Measurements from ENCODE around the gene USP25. TPM values are rescaled to one million over a fixed set of nuclear protein-coding genes. Genes with fewer than 3 reads are reported as not detected.

Gene USP25
- total and polyA plus RNA-seq, 2 experiments from 2014 or later, result 18.7 to 59.5 TPM

DNA sequence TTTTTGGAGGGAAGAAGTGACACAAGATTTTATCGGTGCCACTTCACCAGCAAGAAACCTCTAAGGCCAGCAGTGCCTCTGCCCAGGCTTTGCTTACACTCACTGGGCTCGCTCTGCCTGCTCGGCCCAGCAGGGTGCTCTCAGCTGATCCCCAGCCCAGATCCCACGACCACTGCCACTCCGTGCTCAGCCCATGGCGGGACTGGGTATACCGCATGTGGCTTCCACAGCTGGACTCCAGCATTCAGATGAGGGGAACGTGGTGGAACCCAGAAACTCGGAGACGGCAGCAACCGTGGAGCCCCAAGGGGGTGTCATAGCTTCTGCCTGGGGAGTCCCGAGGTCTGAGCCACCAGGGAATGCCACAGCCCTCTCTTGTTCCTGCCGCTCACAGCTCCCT is 12.9 kb downstream of the USP25 start:
- no peak for TF ChIP-seq CTCF (IDR thresholded peaks at IDR 0.05; ENCODE audit: poor library complexity)
- no peak for TF ChIP-seq EZH2 (IDR thresholded peaks at IDR 0.05; ENCODE audit: borderline replicate concordance)
- TF ChIP-seq EZH2phosphoT487 (IDR thresholded peaks at IDR 0.05; ENCODE audit: low read depth, severe bottlenecking, unreplicated experiment), result no peak
- no peaks in the 10 kb centered on the region for H3K9me3 ChIP-seq (ENCODE audit: low read depth)
- H3K4me3 ChIP-seq, result no peak overlapping the region
- no peaks in the 10 kb centered on the region for H3K9me2 ChIP-seq (replicated peaks; ENCODE audit: insufficient read depth)
- no peak overlapping the region for H3K4me2 ChIP-seq
- H3K36me3 ChIP-seq (replicated peaks; ENCODE audit: insufficient read depth, low read depth), result no peaks in the 10 kb centered on the region
- no peaks in the 10 kb centered on the region for H3K27me3 ChIP-seq
- peaks cover 8% of the 10 kb centered on the region for H3K4me1 ChIP-seq (ENCODE audit: insufficient read depth)
- no peak overlapping the region for H3K27ac ChIP-seq
- peaks cover 53% of the 10 kb centered on the region for H4K20me1 ChIP-seq (ENCODE audit: insufficient read depth, poor library complexity, severe bottlenecking)
- no peak overlapping the region for H2AFZ ChIP-seq
- peaks cover 100% of the 10 kb centered on the region for H3K79me2 ChIP-seq
- no peak for DNase-seq (ENCODE audit: low spot score)
- 98% methylated on average over 13 of the region's 13 CpGs for WGBS (ENCODE audit: low lambda C conversion rate, missing lambda C conversion rate)

GRCh38 chr21:15743593-15743992 is 13.8 kb downstream of the USP25 start:
- Histone ChIP-seq H3K4me2 (no peak overlapping the region), H3K9me2 (replicated peaks; ENCODE audit: insufficient read depth) (no peaks in the 10 kb centered on the region), H3K4me3 (no peak overlapping the region), H4K20me1 (ENCODE audit: insufficient read depth, poor library complexity, severe bottlenecking) (peaks cover 46% of the 10 kb centered on the region), H3K9me3 (ENCODE audit: low read depth) (no peaks in the 10 kb centered on the region), H3K4me1 (ENCODE audit: insufficient read depth) (peaks cover 8% of the 10 kb centered on the region), H2AFZ (no peak overlapping the region), H3K27ac (no peak overlapping the region), H3K36me3 (replicated peaks; ENCODE audit: insufficient read depth, low read depth) (no peaks in the 10 kb centered on the region), H3K27me3 (no peaks in the 10 kb centered on the region), H3K79me2 (peaks cover 100% of the 10 kb centered on the region)
- no peak for DNase-seq (ENCODE audit: low spot score)
- no peak for TF ChIP-seq CTCF (IDR thresholded peaks at IDR 0.05; ENCODE audit: poor library complexity)
- 99% methylated on average over 4 of the region's 4 CpGs for WGBS (ENCODE audit: low lambda C conversion rate, missing lambda C conversion rate)

GRCh38 chr21:15744926-15745325 is 15.1 kb downstream of the USP25 start:
- no peaks in the 10 kb centered on the region for H3K36me3 ChIP-seq (replicated peaks; ENCODE audit: insufficient read depth, low read depth)
- no peak overlapping the region for H3K4me2 ChIP-seq
- no peaks in the 10 kb centered on the region for H3K27me3 ChIP-seq
- no peaks in the 10 kb centered on the region for H3K9me3 ChIP-seq (ENCODE audit: low read depth)
- H4K20me1 ChIP-seq (ENCODE audit: insufficient read depth, poor library complexity, severe bottlenecking), result peaks cover 39% of the 10 kb centered on the region
- H3K79me2 ChIP-seq, result peaks cover 98% of the 10 kb centered on the region
- H3K27ac ChIP-seq, result no peak overlapping the region
- H3K9me2 ChIP-seq (replicated peaks; ENCODE audit: insufficient read depth), result no peaks in the 10 kb centered on the region
- DNase-seq (ENCODE audit: low spot score), result no peak
- H3K4me1 ChIP-seq (ENCODE audit: insufficient read depth), result peaks cover 15% of the 10 kb centered on the region
- H2AFZ ChIP-seq, result no peak overlapping the region
- no peak overlapping the region for H3K4me3 ChIP-seq
- TF ChIP-seq CTCF (IDR thresholded peaks at IDR 0.05; ENCODE audit: poor library complexity) (no peak), EZH2phosphoT487 (IDR thresholded peaks at IDR 0.05; ENCODE audit: low read depth, severe bottlenecking, unreplicated experiment) (no peak), EZH2 (IDR thresholded peaks at IDR 0.05; ENCODE audit: borderline replicate concordance) (no peak)
- WGBS (ENCODE audit: low lambda C conversion rate, missing lambda C conversion rate), result 66% methylated on average over 4 of the region's 4 CpGs

- Histone ChIP-seq H3K36me3 (replicated peaks; ENCODE audit: insufficient read depth, low read depth) (no peaks in the 10 kb centered on the region), H3K4me2 (peak overlapping the region; percentile 49), H3K79me2 (peaks cover 95% of the 10 kb centered on the region), H4K20me1 (ENCODE audit: insufficient read depth, poor library complexity, severe bottlenecking) (peaks cover 27% of the 10 kb centered on the region), H3K4me1 (ENCODE audit: insufficient read depth) (peaks cover 12% of the 10 kb centered on the region), H3K27me3 (no peaks in the 10 kb centered on the region), H3K4me3 (no peak overlapping the region), H2AFZ (no peak overlapping the region), H3K9me3 (ENCODE audit: low read depth) (no peaks in the 10 kb centered on the region), H3K27ac (no peak overlapping the region), H3K9me2 (replicated peaks; ENCODE audit: insufficient read depth) (no peaks in the 10 kb centered on the region)
- 93% methylated on average over 1 of the region's 1 CpG for WGBS (ENCODE audit: low lambda C conversion rate, missing lambda C conversion rate)
- no peak for DNase-seq (ENCODE audit: low spot score)
- TF ChIP-seq EZH2phosphoT487 (IDR thresholded peaks at IDR 0.05; ENCODE audit: low read depth, severe bottlenecking, unreplicated experiment), result no peak
- TF ChIP-seq CTCF (IDR thresholded peaks at IDR 0.05; ENCODE audit: poor library complexity), result no peak
Observed at GRCh38 chr21:15748586-15748985, 18.8 kb downstream of the USP25 start.

Measured in hepatocyte (in vitro differentiated cells).